Lower leg skin (tissue), 4 donors: Measurements from ENCODE around the gene TESK1. TPM values are rescaled to one million over a fixed set of nuclear protein-coding genes. Genes with fewer than 3 reads are reported as not detected.
"Not testable (repeated sequence)": the region's sequence is repeated elsewhere in the genome, so short reads cannot be mapped to it uniquely, and the experiment has no call there.

Experiments used
- DNase-seq, 2 donors: peaks; one replicate each; pipeline ENCODE4 v3.0.0-alpha.2; 2019; ENCODE audit warnings: low spot score in 2 of 2
- H3K4me3 ChIP-seq: fragments of 200-600 bp; sonication (generic); 2 replicates; pipeline ENCODE4 v1.5.1; 2017; ENCODE audit warnings: mild to moderate bottlenecking, low read depth; ENCODE audit not compliant: poor library complexity, severe bottlenecking
- CTCF ChIP-seq, 3 donors: fragments of 450-650 bp; IDR thresholded peaks; one replicate each; pipeline ENCODE4 v1.5.1; 2016; ENCODE audit warnings: antibody characterized with exemption in 3 of 3, mild to moderate bottlenecking in 3 of 3, moderate library complexity in 2 of 3
- POLR2A ChIP-seq, 2 donors: fragments of 450-650 bp; IDR thresholded peaks; one replicate each; pipeline ENCODE4 v1.6.1; 2016 to 2017; ENCODE audit warnings: antibody characterized with exemption in 2 of 2, mild to moderate bottlenecking in 1 of 2, moderate library complexity in 1 of 2
- WGBS, 2 donors: methylation state at CpG; one replicate each; pipeline ENCODE4 v1.1.5; 2018; 5-methylcytosine and 5-hydroxymethylcytosine counted together
- intact Hi-C: fragments of 100-400 bp; cut with DNase I; formaldehyde crosslinking; loops from one replicate; pipeline ENCODE4 v1.15.0; 2023; ENCODE audit warnings: low total_unique reads
- total RNA-seq, 4 donors: library from RNA; depleted of rRNA; stranded (reverse); fragments of >200 nt; gene quantifications; one replicate each; pipeline ENCODE4 v1.1.0, GENCODE V29; 2016

Gene TESK1
- total RNA-seq, 4 donors from 2014 or later = 20.8 to 43.5 (median 33.0) TPM

- intact Hi-C loops = no loop called here
- no peak for TF ChIP-seq CTCF (IDR thresholded peaks at IDR 0.05)
- no peak for TF ChIP-seq POLR2A (IDR thresholded peaks at IDR 0.05)
- DNase-seq = no peak
- no peak overlapping the region for H3K4me3 ChIP-seq
These were observed 11.5 kb upstream of the TESK1 start for GRCh38 chr9:35593581-35593980.

DNA sequence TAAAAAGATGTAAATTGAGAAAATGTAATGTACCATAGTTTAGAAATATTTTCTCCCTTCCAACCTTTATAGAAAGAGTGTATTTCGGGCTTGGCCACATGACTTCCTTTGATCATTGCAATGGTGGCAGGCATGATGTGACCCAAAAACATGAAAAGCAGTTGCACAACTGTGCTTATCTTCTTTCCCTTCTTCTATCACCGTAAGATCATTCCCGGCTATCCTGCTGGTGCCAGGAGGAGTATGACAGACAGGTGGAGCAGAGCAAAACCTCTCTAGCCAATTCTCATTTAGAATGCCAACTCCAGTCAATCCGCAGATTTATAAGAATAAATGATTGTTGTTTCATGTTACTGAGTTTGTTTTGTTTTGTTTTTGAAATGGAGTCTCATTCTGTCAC is 10.6 kb upstream of the TESK1 start:
- no peak for TF ChIP-seq POLR2A (IDR thresholded peaks at IDR 0.05)
- no peak for TF ChIP-seq CTCF (IDR thresholded peaks at IDR 0.05)
- DNase-seq = no peak
- 89 to 93% methylated on average over 4 of the region's 4 CpGs for WGBS, 2 donors
- no peak overlapping the region for H3K4me3 ChIP-seq
- intact Hi-C loops = no loop called here

DNA sequence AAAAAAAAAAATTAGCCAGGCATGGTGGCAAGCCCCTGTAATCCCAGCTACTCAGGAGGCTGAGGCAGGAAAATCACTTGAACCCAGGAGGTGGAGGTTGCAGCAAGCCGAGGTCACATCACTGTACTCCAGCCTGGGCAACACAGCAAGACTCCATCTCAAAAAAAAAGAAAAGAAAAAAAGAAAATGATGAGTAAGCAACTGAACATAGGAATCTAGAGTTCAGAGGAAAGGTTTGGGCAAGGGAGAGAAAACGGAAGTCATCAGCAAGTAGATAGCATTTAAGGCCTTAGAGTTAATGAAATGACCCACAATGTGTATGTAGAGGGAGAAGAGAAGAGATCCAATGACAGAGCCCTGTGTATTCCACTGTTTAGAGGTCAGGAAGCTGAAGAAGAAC is 8.2 kb upstream of the TESK1 start:
- DNase-seq, intact Hi-C loops, H3K4me3 ChIP-seq: not testable (repeated sequence)
- 94 to 98% methylated on average over 2 of the region's 2 CpGs for WGBS, 2 donors

DNA sequence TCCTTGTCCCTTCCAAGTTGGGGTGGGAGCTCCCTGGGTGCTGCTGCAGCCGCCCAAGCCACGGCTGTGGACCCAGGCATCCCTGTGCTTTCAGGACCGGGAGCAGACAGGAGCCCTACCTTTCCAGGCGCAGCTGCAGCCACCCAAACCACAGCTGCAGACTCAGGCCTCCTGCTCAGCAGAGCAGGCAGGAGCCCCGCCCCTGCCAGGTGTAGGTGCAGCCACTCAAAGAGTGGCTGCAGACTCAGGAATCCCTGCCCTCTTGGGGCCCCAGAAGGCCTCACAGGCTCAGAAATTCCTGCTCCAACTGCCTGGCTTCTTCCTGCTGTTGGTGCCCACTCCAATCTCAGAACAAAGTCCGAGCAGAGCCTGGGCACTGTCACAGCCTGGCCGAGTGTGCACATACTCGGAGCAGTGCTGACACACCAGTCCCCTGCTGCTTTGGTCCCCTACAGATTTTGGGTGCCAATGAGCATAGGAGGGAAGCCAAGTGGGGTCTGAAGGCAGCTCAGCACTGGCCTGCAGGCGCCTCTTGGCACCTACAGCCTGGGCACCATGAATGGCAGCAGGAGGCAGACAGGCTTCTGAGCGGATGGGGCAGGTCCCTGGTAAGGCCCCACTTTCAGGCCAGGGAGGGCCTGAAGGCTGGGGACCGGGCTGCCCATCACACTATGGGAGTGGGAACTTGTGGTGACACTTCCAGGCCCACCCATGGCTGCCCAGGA is 6.0 kb upstream of the TESK1 start:
- WGBS, 2 donors = 84 to 98% methylated on average over 8 to 10 of the region's 11 CpGs
- DNase-seq = no peak
- intact Hi-C loops = no loop called here
- no peak overlapping the region for H3K4me3 ChIP-seq
- TF ChIP-seq POLR2A (IDR thresholded peaks at IDR 0.05) (no peak), CTCF (IDR thresholded peaks at IDR 0.05) (no peak)

GRCh38 chr9:35599763-35600604 is 5.1 kb upstream of the TESK1 start:
- WGBS, 2 donors = 61 to 81% methylated on average over 11 to 14 of the region's 14 CpGs
- intact Hi-C loops = no loop called here
- TF ChIP-seq CTCF (IDR thresholded peaks at IDR 0.05) (no peak), POLR2A (IDR thresholded peaks at IDR 0.05) (no peak)
- no peak overlapping the region for H3K4me3 ChIP-seq
- DNase-seq = no peak

DNA sequence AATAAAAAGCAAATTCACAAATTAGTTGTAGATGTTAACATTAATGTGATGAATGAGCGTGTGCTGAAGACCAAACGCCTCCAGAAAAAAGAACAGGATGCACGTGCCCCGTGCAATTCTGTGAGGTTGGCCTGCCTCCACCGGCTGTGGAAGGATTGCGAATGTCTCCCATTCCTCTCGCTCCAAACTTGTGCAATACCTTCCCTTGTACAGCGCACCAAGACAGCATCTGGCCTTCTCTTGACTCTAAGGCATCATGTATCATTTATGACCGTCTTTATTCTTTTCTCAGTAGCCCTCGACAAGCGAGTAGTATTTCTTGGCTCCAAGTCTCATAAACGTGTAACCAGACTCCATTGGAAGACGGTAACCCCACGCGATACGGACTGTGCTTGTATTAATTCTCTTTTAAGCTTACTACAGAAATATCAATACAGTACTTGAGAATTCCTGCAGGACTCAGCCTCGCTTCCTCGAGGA is 1.5 kb upstream of the TESK1 start:
- 0 to 1% methylated on average over 18 of the region's 18 CpGs for WGBS, 2 donors
- DNase-seq = peak; percentile 90 to 97
- TF ChIP-seq POLR2A (IDR thresholded peaks at IDR 0.05) (no peak), CTCF (IDR thresholded peaks at IDR 0.05) (no peak)
- H3K4me3 ChIP-seq = no peak overlapping the region
- intact Hi-C loops = no loop called here
